Neuron (in vitro differentiated cells): Measurements from ENCODE around the gene KIRREL3.
"Not testable (repeated sequence)": the region's sequence is repeated elsewhere in the genome, so short reads cannot be mapped to it uniquely, and the experiment has no call there.

Source experiments
- H2AFZ ChIP-seq: one replicate; pipeline ENCODE4 v1.6.1; 2013; ENCODE audit warnings: low read depth, mild to moderate bottlenecking, inconsistent platforms, low read length, moderate library complexity
- H3K27me3 ChIP-seq: one replicate; pipeline ENCODE4 v1.6.1; 2013; ENCODE audit warnings: low read length; ENCODE audit not compliant: insufficient read depth
- H3K36me3 ChIP-seq: one replicate; pipeline ENCODE4 v1.6.1; 2013; ENCODE audit warnings: low read length; ENCODE audit not compliant: insufficient read depth
- H3K4me1 ChIP-seq: one replicate; pipeline ENCODE4 v1.6.1; 2013; ENCODE audit warnings: low read length; ENCODE audit not compliant: insufficient read depth
- H3K4me3 ChIP-seq: 2 replicates; pipeline ENCODE4 v1.5.1; 2013; ENCODE audit warnings: mild to moderate bottlenecking, low read length, moderate library complexity
- H3K9me3 ChIP-seq: one replicate; pipeline ENCODE4 v1.6.1; 2013; ENCODE audit warnings: low read length

The KIRREL3 gene

GRCh38 chr11:126391970-126392632 lies 608.5 kb downstream of the KIRREL3 start:
- Histone ChIP-seq H3K4me3 (no peak overlapping the region), H3K4me1 (no peaks in the 10 kb centered on the region), H3K36me3 (no peaks in the 10 kb centered on the region), H3K9me3 (no peaks in the 10 kb centered on the region), H2AFZ (no peak overlapping the region), H3K27me3 (no peaks in the 10 kb centered on the region)

- no peak overlapping the region for H3K4me3 ChIP-seq
- H2AFZ ChIP-seq, result no peak overlapping the region
- no peaks in the 10 kb centered on the region for H3K4me1 ChIP-seq
- H3K36me3 ChIP-seq, result no peaks in the 10 kb centered on the region
- no peaks in the 10 kb centered on the region for H3K27me3 ChIP-seq
- H3K9me3 ChIP-seq, result no peaks in the 10 kb centered on the region
Observed at GRCh38 chr11:126391286-126391954, 609.1 kb downstream of the KIRREL3 start.

GRCh38 chr11:126390272-126390867 lies 610.2 kb downstream of the KIRREL3 start:
- H3K9me3 ChIP-seq, result no peaks in the 10 kb centered on the region
- no peak overlapping the region for H3K4me3 ChIP-seq
- H3K36me3 ChIP-seq, result no peaks in the 10 kb centered on the region
- H3K4me1 ChIP-seq, result no peaks in the 10 kb centered on the region
- H2AFZ ChIP-seq, result no peak overlapping the region
- no peaks in the 10 kb centered on the region for H3K27me3 ChIP-seq

DNA sequence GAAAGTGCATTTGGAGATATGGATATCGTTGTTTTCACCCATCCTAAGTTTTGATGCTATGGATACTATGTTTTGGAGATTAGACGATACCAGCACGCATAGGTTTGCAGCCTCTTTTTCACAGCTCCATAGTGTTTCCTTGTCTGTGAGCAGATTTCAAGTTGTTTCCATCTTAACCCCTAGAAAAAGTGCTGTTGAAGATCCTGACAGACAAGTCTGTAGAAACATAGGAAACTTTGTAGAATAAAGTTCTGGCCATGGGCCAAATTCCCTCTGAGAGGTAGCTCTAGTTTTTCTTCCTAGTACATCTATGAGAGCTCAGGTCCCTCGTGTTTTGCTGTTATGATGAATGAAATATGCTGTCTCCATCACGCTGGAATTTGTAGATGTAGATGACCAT lies 612.7 kb downstream of the KIRREL3 start:
- Histone ChIP-seq H3K4me3 (no peak overlapping the region), H3K4me1 (no peaks in the 10 kb centered on the region), H3K27me3 (no peaks in the 10 kb centered on the region), H3K9me3 (no peaks in the 10 kb centered on the region), H3K36me3 (no peaks in the 10 kb centered on the region), H2AFZ (no peak overlapping the region)

GRCh38 chr11:126386729-126387071 lies 613.9 kb downstream of the KIRREL3 start:
- H2AFZ ChIP-seq, H3K4me1 ChIP-seq, H3K9me3 ChIP-seq, H3K4me3 ChIP-seq, H3K36me3 ChIP-seq, H3K27me3 ChIP-seq: not testable (repeated sequence)

DNA sequence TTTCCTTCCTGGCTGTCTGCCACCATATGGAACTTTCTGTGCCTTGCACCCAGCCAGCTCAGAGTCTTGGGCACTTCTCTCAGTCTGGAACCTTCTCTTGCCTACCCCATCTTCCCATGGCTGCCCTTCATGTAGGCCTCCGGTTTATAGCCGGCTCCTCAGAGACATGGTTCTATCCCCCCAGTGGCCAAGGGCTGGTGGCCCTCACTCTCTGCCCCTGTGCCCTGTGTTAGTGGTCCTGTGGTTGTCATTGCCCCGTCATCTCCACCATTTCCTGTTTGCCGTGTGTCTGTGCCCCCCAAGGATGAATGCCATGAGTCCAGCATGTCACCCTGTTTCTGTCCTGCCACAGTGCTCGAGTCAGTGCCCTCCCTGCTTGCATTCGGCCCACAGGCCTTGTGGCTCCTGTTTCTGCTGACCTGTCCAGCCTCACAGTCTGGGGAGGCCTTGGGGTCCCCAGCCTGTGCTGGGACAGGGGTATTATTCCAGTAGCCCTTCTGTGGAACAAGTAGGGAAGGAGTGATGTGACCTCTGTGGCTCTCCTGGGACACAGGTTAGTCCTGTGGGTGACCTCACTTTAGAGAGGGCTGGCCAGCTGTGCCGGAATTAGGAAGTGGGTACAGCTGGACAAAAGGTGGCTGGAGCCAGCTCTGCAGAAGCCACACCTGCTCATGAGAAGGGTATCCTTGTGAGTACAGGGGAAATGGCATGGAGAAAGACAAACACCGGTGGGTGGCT lies 614.4 kb downstream of the KIRREL3 start:
- no peaks in the 10 kb centered on the region for H3K9me3 ChIP-seq
- no peak overlapping the region for H2AFZ ChIP-seq
- H3K4me3 ChIP-seq, result no peak overlapping the region
- no peaks in the 10 kb centered on the region for H3K27me3 ChIP-seq
- no peaks in the 10 kb centered on the region for H3K4me1 ChIP-seq
- H3K36me3 ChIP-seq, result no peaks in the 10 kb centered on the region

GRCh38 chr11:126384449-126385070 lies 616.0 kb downstream of the KIRREL3 start:
- no peak overlapping the region for H3K4me3 ChIP-seq
- H3K36me3 ChIP-seq, result no peaks in the 10 kb centered on the region
- H3K27me3 ChIP-seq, result no peaks in the 10 kb centered on the region
- H2AFZ ChIP-seq, result no peak overlapping the region
- no peaks in the 10 kb centered on the region for H3K4me1 ChIP-seq
- no peaks in the 10 kb centered on the region for H3K9me3 ChIP-seq

DNA sequence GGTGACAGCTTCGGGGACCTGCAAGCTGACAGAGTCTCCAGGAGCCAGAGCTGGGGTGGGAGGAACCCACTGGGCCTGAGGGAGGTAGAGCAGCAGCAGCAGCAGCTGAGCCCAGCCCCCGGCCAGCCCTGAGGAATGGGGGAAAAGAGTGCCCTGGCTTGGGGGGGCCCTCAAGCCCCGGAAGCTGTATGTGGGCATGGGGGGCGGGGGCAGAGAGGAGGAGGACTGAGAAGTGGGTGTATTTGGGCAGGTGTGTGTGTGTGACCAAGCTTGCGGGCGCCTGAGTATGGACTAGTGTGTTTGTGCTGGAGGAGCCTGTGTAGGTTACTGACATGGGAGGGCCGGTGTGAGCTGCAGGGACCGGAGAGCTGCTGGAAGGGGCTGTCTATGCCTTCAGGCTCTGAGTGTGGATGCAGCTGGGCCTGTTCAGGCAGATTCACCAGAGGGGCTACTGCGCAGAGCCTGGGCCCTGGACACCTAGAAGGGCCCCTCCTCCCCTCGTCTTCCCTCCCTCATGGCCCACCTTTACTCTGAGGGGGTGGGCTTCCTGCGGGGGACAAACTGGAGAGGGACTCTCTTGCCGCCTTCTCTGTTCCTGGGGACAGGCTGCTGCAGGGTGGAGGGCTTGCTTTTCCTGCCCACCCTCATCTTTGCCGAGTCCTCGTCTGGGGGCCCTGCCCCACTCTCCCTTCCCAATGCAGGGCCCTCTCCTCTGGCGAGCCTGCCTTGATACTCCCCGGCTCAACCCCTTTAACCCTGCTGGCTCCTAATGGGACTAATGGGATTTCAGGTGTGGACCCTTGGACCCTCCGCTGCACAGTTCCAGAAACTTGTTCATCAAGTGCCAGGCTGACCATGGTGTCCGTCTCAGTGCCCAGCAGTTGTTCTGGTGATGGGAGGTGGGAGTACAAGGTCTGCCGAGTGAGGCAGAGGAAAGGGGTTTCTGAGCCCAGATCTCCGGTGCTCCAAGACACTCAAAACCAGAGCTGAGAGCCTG lies 616.9 kb downstream of the KIRREL3 start:
- Histone ChIP-seq H3K9me3 (no peaks in the 10 kb centered on the region), H3K4me3 (no peak overlapping the region), H3K36me3 (no peaks in the 10 kb centered on the region), H3K27me3 (no peaks in the 10 kb centered on the region), H3K4me1 (no peaks in the 10 kb centered on the region), H2AFZ (no peak overlapping the region)

GRCh38 chr11:126382641-126383040 lies 617.9 kb downstream of the KIRREL3 start:
- H2AFZ ChIP-seq, H3K4me1 ChIP-seq, H3K4me3 ChIP-seq, H3K9me3 ChIP-seq, H3K27me3 ChIP-seq, H3K36me3 ChIP-seq: not testable (repeated sequence)

- H3K36me3 ChIP-seq, H3K4me1 ChIP-seq, H3K9me3 ChIP-seq, H3K27me3 ChIP-seq, H3K4me3 ChIP-seq, H2AFZ ChIP-seq: not testable (repeated sequence)
Observed at GRCh38 chr11:126381960-126382359, 618.6 kb downstream of the KIRREL3 start.

- H3K9me3 ChIP-seq, result no peaks in the 10 kb centered on the region
- no peaks in the 10 kb centered on the region for H3K36me3 ChIP-seq
- H3K4me3 ChIP-seq, result no peak overlapping the region
- no peaks in the 10 kb centered on the region for H3K4me1 ChIP-seq
- H3K27me3 ChIP-seq, result no peaks in the 10 kb centered on the region
- no peak overlapping the region for H2AFZ ChIP-seq
Observed at GRCh38 chr11:126380909-126381308, 619.7 kb downstream of the KIRREL3 start.

DNA sequence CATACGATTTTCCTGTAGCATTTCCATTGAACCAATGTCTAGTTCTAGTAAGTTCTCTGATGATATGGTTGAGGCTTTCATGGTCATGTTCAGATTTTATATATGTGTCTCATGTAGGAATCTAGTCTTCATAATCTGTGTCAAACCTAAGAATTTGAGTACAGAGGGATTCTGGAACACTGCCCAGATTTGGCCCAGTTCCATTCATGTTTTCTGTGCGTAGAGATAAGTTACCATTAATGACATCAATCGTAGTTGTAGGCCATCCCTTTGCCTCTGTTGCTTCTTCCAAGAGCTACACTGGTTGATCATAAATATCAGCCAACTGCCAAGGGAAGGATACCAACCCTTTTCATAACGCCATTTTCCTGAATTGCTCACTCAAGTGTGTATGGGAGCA lies 621.8 kb downstream of the KIRREL3 start:
- H2AFZ ChIP-seq, result no peak overlapping the region
- no peaks in the 10 kb centered on the region for H3K4me1 ChIP-seq
- H3K36me3 ChIP-seq, result no peaks in the 10 kb centered on the region
- no peak overlapping the region for H3K4me3 ChIP-seq
- H3K9me3 ChIP-seq, result no peaks in the 10 kb centered on the region
- H3K27me3 ChIP-seq, result no peaks in the 10 kb centered on the region
